ENCODE data around the gene LRRC42. TPM values are rescaled to one million over a fixed set of nuclear protein-coding genes. Genes with fewer than 3 reads are reported as not detected.

The LRRC42 gene
- total RNA-seq, 2 donors from 2014 or later: 46.0 to 55.1 TPM

DNA sequence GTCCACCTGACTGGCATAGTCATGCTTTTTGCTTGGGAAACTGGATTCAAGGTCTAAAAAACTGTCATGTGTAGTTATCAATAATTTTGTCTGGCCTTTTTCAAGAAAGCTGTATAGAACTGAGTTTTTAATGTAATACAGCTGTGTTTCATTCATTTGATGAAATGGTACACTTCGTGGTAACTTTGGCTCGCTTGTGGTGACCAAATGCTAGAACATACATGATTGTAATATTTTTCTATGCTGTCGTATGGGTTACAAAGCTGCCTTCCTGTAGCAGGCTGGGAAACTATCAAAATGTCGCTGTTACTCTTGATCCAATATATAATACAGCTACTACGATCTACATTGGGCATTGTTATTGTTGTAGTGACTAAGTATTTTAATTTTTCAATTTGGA, 2.1 kb downstream of the LRRC42 start:
- DNase-seq: no peak
- 94 to 95% methylated on average over 2 to 5 of the region's 5 CpGs for WGBS, 2 experiments (ENCODE audit: insufficient coverage in 1 of 2, insufficient read length in 1 of 2)
- Histone ChIP-seq H3K36me3 (ENCODE audit: control insufficient read depth, insufficient read depth, low read length) (peaks cover 51% of the 10 kb centered on the region), H3K9ac (ENCODE audit: extremely low read depth, low read length, poor library complexity, severe bottlenecking) (no peak overlapping the region), H3K4me1 (ENCODE audit: control insufficient read depth, insufficient read depth, low read length) (peaks cover 5% of the 10 kb centered on the region), H3K9me3 (ENCODE audit: control insufficient read depth, low read length) (no peaks in the 10 kb centered on the region), H3K27ac (ENCODE audit: low read depth, low read length) (no peak overlapping the region), H3K27me3 (ENCODE audit: control insufficient read depth, insufficient read depth, low read length, poor library complexity, severe bottlenecking) (no peaks in the 10 kb centered on the region), H3K4me3 (ENCODE audit: low read length) (peak overlapping the region; percentile 91)
- Mint-ChIP-seq H3K36me3 (ENCODE audit: low read depth) (peaks cover 19% of the 10 kb centered on the region), H3K9me3 (no peaks in the 10 kb centered on the region), H3K27ac (no peak overlapping the region), H3K4me1 (peaks cover 36% of the 10 kb centered on the region), H3K27me3 (ENCODE audit: insufficient read depth) (no peaks in the 10 kb centered on the region), H3K4me3 (peak overlapping the region; percentile 93)
- no peak for TF ChIP-seq CTCF (conservative IDR thresholded peaks at IDR 0.05)

DNA sequence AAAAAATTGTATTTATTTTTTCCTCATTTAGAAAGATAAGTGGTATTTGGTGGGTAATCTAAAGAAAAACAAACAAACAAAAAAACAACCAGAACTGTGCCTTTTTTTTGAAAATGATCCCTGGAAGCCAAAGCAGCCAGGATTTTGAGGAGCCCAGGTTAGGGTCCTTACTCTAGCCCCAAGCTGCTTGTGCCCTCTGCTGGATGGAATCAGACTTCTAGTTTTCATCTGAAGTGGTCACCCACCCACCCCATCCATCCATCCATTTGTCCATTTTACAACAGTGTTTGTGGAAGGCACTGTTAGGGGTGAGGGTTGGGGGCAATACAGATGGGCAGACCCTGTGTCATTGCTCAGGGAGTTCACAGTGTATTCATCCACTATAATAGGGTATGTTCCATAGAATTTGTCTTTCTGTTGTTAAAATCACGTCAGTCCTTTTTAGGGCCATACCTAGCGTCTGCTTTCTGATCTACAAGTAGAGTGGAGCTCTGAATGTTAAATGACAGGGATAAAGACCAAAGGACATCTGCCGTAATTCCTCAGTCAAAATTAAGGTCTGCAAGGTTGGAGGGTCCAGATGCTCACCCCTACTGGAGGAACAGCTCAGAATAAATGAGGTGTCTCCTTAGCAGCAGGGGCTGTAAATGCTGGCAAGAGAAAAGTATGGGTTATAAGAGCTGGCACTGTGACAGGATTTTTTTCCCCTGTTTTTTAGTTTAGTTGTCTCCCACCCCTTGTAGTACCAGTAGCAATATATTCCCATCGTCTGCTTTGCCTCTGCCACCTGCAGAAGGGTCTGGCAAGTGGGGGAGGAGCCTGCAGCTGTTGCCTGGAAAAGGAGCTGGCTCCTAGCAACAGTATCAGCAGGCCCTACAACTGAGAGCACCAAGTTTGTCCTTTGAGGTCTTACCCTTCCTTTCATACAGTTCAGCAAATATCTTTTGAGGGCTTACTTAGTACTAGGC, 3.2 kb downstream of the LRRC42 start:
- TF ChIP-seq CTCF (conservative IDR thresholded peaks at IDR 0.05): peak; percentile 84
- 94% methylated on average over 3 to 4 of the region's 4 CpGs for WGBS, 2 experiments (ENCODE audit: insufficient coverage in 1 of 2, insufficient read length in 1 of 2)
- DNase-seq: peak; percentile 79
- Mint-ChIP-seq H3K36me3 (ENCODE audit: low read depth) (peaks cover 24% of the 10 kb centered on the region), H3K27me3 (ENCODE audit: insufficient read depth) (no peaks in the 10 kb centered on the region), H3K4me1 (peaks cover 36% of the 10 kb centered on the region), H3K9me3 (no peaks in the 10 kb centered on the region), H3K27ac (no peak overlapping the region), H3K4me3 (no peak overlapping the region)
- Histone ChIP-seq H3K27ac (ENCODE audit: low read depth, low read length) (no peak overlapping the region), H3K9me3 (ENCODE audit: control insufficient read depth, low read length) (no peaks in the 10 kb centered on the region), H3K27me3 (ENCODE audit: control insufficient read depth, insufficient read depth, low read length, poor library complexity, severe bottlenecking) (no peaks in the 10 kb centered on the region), H3K36me3 (ENCODE audit: control insufficient read depth, insufficient read depth, low read length) (peaks cover 60% of the 10 kb centered on the region), H3K4me3 (ENCODE audit: low read length) (no peak overlapping the region), H3K4me1 (ENCODE audit: control insufficient read depth, insufficient read depth, low read length) (peaks cover 5% of the 10 kb centered on the region), H3K9ac (ENCODE audit: extremely low read depth, low read length, poor library complexity, severe bottlenecking) (no peak overlapping the region)

GRCh38 chr1:53951697-53952096, 5.5 kb downstream of the LRRC42 start:
- 94 to 100% methylated on average over 2 to 5 of the region's 5 CpGs for WGBS, 2 experiments (ENCODE audit: insufficient coverage in 1 of 2, insufficient read length in 1 of 2)
- H3K9me3 Mint-ChIP-seq: no peaks in the 10 kb centered on the region
- no peaks in the 10 kb centered on the region for H3K9me3 ChIP-seq (ENCODE audit: control insufficient read depth, low read length)
- peaks cover 37% of the 10 kb centered on the region for H3K4me1 Mint-ChIP-seq
- no peak overlapping the region for H3K27ac Mint-ChIP-seq
- no peaks in the 10 kb centered on the region for H3K27me3 ChIP-seq (ENCODE audit: control insufficient read depth, insufficient read depth, low read length, poor library complexity, severe bottlenecking)
- H3K36me3 ChIP-seq (ENCODE audit: control insufficient read depth, insufficient read depth, low read length): peaks cover 72% of the 10 kb centered on the region
- DNase-seq: no peak
- no peak for TF ChIP-seq CTCF (conservative IDR thresholded peaks at IDR 0.05)
- peaks cover 28% of the 10 kb centered on the region for H3K36me3 Mint-ChIP-seq (ENCODE audit: low read depth)
- no peak overlapping the region for H3K4me3 ChIP-seq (ENCODE audit: low read length)
- no peak overlapping the region for H3K27ac ChIP-seq (ENCODE audit: low read depth, low read length)
- H3K4me1 ChIP-seq (ENCODE audit: control insufficient read depth, insufficient read depth, low read length): peaks cover 7% of the 10 kb centered on the region
- H3K9ac ChIP-seq (ENCODE audit: extremely low read depth, low read length, poor library complexity, severe bottlenecking): no peak overlapping the region
- H3K4me3 Mint-ChIP-seq: no peak overlapping the region
- no peaks in the 10 kb centered on the region for H3K27me3 Mint-ChIP-seq (ENCODE audit: insufficient read depth)
